ENCODE results near the gene TNNI3K. TPM values are rescaled to one million over a fixed set of nuclear protein-coding genes. Genes with fewer than 3 reads are reported as not detected.

The TNNI3K gene
- total RNA-seq, 6 donors from 2014 or later: 0.72 to 2.8 (median 2.1) TPM; not detected in 1

- no peak for DNase-seq
- Histone ChIP-seq H3K27ac (no peak overlapping the region), H3K27me3 (no peaks in the 10 kb centered on the region), H3K4me3 (no peak overlapping the region), H3K36me3 (no peaks in the 10 kb centered on the region), H3K4me1 (no peaks in the 10 kb centered on the region), H3K9me3 (no peaks in the 10 kb centered on the region)
- TF ChIP-seq CTCF (IDR thresholded peaks at IDR 0.05): no peak
- TF ChIP-seq EP300 (IDR thresholded peaks at IDR 0.05): no peak
- no peak for TF ChIP-seq POLR2AphosphoS5 (IDR thresholded peaks at IDR 0.05)
- TF ChIP-seq POLR2A (IDR thresholded peaks at IDR 0.05): no peak
- ATAC-seq (ENCODE audit: low FRiP score in 2 of 2): no peak
- 74 to 75% methylated on average over 2 of the region's 2 CpGs for WGBS, 2 donors
These were observed 36.3 kb downstream of the TNNI3K start for GRCh38 chr1:74271503-74271902.

- no peak for DNase-seq
- no peaks in the 10 kb centered on the region for H3K36me3 ChIP-seq
- H3K27me3 ChIP-seq: no peaks in the 10 kb centered on the region
- no peaks in the 10 kb centered on the region for H3K4me1 ChIP-seq
- H3K9me3 ChIP-seq: no peaks in the 10 kb centered on the region
- H3K27ac ChIP-seq: no peak overlapping the region
- TF ChIP-seq CTCF (IDR thresholded peaks at IDR 0.05) (no peak), POLR2AphosphoS5 (IDR thresholded peaks at IDR 0.05) (no peak), POLR2A (IDR thresholded peaks at IDR 0.05) (no peak), EP300 (IDR thresholded peaks at IDR 0.05) (no peak)
- ATAC-seq (ENCODE audit: low FRiP score in 2 of 2): peak; percentile 34 to 38
- WGBS, 2 donors: 86 to 89% methylated on average over 6 of the region's 6 CpGs
- no peak overlapping the region for H3K4me3 ChIP-seq
These were observed 45.6 kb downstream of the TNNI3K start for GRCh38 chr1:74280642-74281396.

DNA sequence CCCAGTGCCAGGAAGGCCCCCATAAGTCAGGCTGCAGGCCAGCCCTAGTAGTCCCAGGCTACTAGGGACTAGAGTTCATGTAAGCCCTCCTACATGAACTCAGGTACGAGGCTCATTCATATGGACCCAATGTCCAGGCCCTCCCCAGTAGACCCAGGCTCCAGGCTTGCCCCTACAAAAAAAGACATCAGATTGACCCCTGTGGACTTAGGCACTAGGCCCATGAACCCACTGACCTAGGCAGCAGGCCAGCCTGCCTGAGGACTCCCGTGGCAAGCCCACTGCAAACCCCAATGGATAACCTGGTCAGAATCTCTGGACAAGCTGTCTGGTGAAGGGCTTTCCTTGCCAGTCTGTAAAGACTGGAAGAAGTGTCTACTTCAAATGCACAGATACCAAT is 51.2 kb downstream of the TNNI3K start:
- Histone ChIP-seq H3K4me3 (no peak overlapping the region), H3K4me1 (no peaks in the 10 kb centered on the region), H3K36me3 (no peaks in the 10 kb centered on the region), H3K27ac (no peak overlapping the region), H3K9me3 (peaks cover 0 to 7% (median 0%) of the 10 kb centered on the region in 4 donors), H3K27me3 (no peaks in the 10 kb centered on the region)
- DNase-seq (no peak), ATAC-seq (ENCODE audit: low FRiP score in 2 of 2) (no peak)
- TF ChIP-seq EP300 (IDR thresholded peaks at IDR 0.05): no peak
- 74% methylated on average over 2 of the region's 2 CpGs; no CpG with 5 or more reads in 1 of the 2 donors for WGBS, 2 donors

- H3K4me3 ChIP-seq: no peak overlapping the region
- H3K36me3 ChIP-seq: no peaks in the 10 kb centered on the region
- H3K4me1 ChIP-seq: no peaks in the 10 kb centered on the region
- H3K27me3 ChIP-seq: no peaks in the 10 kb centered on the region
- no peak for TF ChIP-seq CTCF (IDR thresholded peaks at IDR 0.05)
- no peak for TF ChIP-seq POLR2AphosphoS5 (IDR thresholded peaks at IDR 0.05)
- TF ChIP-seq POLR2A (IDR thresholded peaks at IDR 0.05): no peak
- no peak for TF ChIP-seq EP300 (IDR thresholded peaks at IDR 0.05)
- H3K27ac ChIP-seq: no peak overlapping the region
- DNase-seq: no peak
- no peak for ATAC-seq (ENCODE audit: low FRiP score in 2 of 2)
- no peaks in the 10 kb centered on the region for H3K9me3 ChIP-seq
These were observed 79.3 kb downstream of the TNNI3K start for GRCh38 chr1:74314438-74314837.

DNA sequence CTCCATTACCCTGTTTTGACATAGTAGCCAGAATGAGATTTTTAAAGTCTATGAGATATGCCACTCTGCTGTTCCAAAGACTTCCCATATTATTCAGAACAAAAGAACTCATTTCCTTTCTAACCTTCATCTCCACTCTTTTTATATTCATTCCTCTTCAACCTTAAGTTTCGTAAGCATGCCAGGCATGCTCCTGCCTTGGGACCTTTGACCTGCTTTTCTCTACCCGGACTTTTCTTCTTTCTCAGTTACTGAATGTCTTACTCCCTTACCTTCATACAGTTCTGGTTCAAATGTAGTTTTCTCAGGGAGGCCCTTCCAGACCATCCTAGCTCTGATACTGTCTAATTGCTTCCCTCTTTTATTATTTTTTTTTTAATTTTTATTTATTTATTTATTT is 81.1 kb downstream of the TNNI3K start:
- no peak for ATAC-seq (ENCODE audit: low FRiP score in 2 of 2)
- no peak for DNase-seq
- no peak for TF ChIP-seq EP300 (IDR thresholded peaks at IDR 0.05)
- TF ChIP-seq POLR2AphosphoS5 (IDR thresholded peaks at IDR 0.05): no peak
- TF ChIP-seq POLR2A (IDR thresholded peaks at IDR 0.05): no peak
- TF ChIP-seq CTCF (IDR thresholded peaks at IDR 0.05): no peak
- Histone ChIP-seq H3K4me1 (no peaks in the 10 kb centered on the region), H3K27ac (no peak overlapping the region), H3K36me3 (no peaks in the 10 kb centered on the region), H3K9me3 (no peaks in the 10 kb centered on the region), H3K27me3 (no peaks in the 10 kb centered on the region), H3K4me3 (no peak overlapping the region)
- 65 to 67% methylated on average over 2 of the region's 2 CpGs for WGBS, 2 donors
